ENCODE data around the gene PLCG2. TPM values are rescaled to one million over a fixed set of nuclear protein-coding genes. Genes with fewer than 3 reads are reported as not detected.
"Not testable (repeated sequence)": the region's sequence is repeated elsewhere in the genome, so short reads cannot be mapped to it uniquely, and the experiment has no call there.

The PLCG2 gene
- polyA plus RNA-seq, 2 donors, result 2.3 to 4.4 TPM

DNA sequence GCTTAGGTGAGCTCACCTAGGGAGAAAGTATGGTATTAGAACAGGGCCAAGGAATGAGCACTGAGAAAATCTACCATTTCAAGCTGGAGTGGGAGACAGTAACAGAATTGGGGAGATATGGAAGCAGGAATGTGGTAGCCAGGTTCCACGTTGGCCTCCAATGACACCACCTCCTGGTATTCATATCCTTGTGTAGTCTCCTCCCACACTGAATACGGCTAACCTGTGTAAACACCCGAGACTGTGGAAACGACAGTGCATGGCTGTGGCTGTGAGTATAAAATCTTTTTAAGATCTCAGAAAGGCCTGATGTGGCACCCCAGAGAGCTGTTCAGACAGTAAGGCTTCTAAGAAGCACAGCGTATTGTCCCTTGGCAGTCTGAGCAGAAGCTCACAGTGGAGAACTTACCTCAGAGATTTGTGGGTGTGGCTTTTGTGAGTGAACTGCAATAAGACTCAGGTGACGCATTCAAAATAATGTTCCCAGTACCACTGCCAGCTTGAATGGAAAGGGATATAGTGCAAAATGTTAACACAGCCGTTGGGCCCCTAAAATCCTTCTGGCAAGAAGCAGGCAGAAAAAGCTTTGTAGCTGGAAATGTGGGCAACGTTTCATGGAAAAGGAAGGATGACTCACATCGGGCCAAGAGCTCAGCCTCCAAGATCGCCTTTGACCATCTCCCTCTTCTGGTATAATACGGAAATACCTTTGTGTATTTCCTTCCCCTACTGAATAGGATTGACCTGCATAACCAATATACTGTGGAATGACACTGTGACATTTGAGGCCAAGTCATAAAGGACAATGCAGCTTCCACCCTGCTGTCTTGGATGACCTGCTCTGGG is 217.8 kb downstream of the PLCG2 start:
- WGBS, 2 donors, result 35 to 51% methylated on average over 11 of the region's 11 CpGs
- Histone ChIP-seq H3K27ac (ENCODE audit: low read depth in 2 of 2, low read length in 1 of 2) (peak overlapping the region; percentile 40 to 84), H3K9me3 (ENCODE audit: control insufficient read depth in 2 of 2, insufficient read depth in 1 of 2, low read depth in 1 of 2, low read length in 1 of 2) (peaks cover 0 to 4% of the 10 kb centered on the region in 2 donors), H3K4me1 (ENCODE audit: control insufficient read depth in 2 of 2, insufficient read depth in 2 of 2, low read length in 1 of 2) (peaks cover 0 to 2% of the 10 kb centered on the region in 2 donors), H3K27me3 (ENCODE audit: control insufficient read depth in 1 of 2, insufficient read depth in 2 of 2, low read length in 2 of 2) (no peaks in the 10 kb centered on the region), H3K36me3 (ENCODE audit: control insufficient read depth in 2 of 2, insufficient read depth in 2 of 2, low read length in 1 of 2) (peaks cover 6% of the 10 kb centered on the region in 2 donors), H3K4me3 (ENCODE audit: low read depth in 1 of 2, low read length in 2 of 2) (peak overlapping the region in 1 of 2 donors; percentile 32)

DNA sequence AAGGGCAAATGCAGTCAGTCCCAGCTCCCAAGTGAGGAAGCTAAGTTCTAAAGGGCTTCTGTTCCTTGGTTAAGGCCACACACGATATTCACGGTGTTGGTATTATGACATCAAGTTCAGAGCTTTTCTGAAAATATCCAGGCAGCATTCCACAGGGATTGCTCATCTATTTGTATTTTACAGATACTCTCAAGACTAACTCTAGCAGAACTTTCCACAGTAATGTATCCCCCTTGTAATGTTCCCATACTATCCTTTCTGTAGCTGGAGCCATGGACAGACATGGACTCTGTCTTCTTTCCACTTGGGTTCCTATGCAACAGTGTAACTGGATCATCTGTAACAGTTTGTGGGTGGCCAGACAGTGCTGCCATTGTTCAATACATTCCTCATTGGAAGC is 218.6 kb downstream of the PLCG2 start:
- peaks cover 6% of the 10 kb centered on the region in 2 donors for H3K36me3 ChIP-seq (ENCODE audit: control insufficient read depth in 2 of 2, insufficient read depth in 2 of 2, low read length in 1 of 2)
- peaks cover 0 to 4% of the 10 kb centered on the region in 2 donors for H3K4me1 ChIP-seq (ENCODE audit: control insufficient read depth in 2 of 2, insufficient read depth in 2 of 2, low read length in 1 of 2)
- no peak overlapping the region for H3K4me3 ChIP-seq (ENCODE audit: low read depth in 1 of 2, low read length in 2 of 2)
- peaks cover 0 to 4% of the 10 kb centered on the region in 2 donors for H3K9me3 ChIP-seq (ENCODE audit: control insufficient read depth in 2 of 2, insufficient read depth in 1 of 2, low read depth in 1 of 2, low read length in 1 of 2)
- H3K27ac ChIP-seq (ENCODE audit: low read depth in 2 of 2, low read length in 1 of 2), result peak overlapping the region in 1 of 2 donors; percentile 40
- WGBS, 2 donors, result 27 to 43% methylated on average over 2 of the region's 2 CpGs
- no peaks in the 10 kb centered on the region for H3K27me3 ChIP-seq (ENCODE audit: control insufficient read depth in 1 of 2, insufficient read depth in 2 of 2, low read length in 2 of 2)

DNA sequence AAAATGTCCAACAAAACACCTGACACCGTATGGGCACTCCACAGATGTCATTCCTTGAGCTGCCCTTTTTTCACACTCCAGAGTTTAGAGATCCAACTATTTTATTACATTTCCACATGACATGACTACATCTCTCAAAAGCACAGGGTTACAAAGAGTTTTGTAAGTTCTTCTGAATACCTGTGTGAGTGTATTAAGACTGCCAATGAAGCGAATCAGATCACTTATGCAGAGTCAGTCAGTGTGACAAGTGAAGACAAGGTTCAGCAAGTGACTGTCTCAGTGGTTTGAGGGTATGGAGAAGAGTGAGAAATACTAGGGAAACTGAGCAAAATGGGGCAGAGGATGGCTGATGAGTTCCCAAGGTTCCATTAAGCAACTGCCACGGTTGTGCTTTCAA is 223.7 kb downstream of the PLCG2 start:
- H3K27ac ChIP-seq (ENCODE audit: low read depth in 2 of 2, low read length in 1 of 2), result peak overlapping the region; percentile 36 to 63

DNA sequence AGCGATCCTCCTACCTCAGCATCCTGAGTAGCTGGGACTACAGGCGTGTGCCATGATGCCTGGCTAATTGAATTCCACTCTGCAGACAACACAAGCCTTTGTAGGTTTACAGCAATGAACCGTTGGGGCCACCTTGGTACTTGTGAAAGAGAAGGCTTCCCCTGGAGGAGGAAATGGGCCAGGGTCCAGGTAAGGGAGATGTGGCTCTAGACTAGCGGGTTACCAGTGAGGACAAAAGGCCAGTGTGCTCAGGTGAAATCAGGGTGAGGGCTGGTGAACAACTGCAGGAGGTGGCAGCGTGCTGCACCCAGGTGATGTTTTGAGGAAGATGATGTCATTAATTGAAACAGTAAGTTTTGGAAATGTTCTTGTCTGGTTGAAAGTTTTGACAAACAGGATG is 225.5 kb downstream of the PLCG2 start:
- WGBS, 2 donors, result 87 to 89% methylated on average over 5 of the region's 5 CpGs
- no peaks in the 10 kb centered on the region for H3K27me3 ChIP-seq (ENCODE audit: control insufficient read depth in 1 of 2, insufficient read depth in 2 of 2, low read length in 2 of 2)
- peaks cover 0 to 4% of the 10 kb centered on the region in 2 donors for H3K4me1 ChIP-seq (ENCODE audit: control insufficient read depth in 2 of 2, insufficient read depth in 2 of 2, low read length in 1 of 2)

More for the DNA sequence above, 223.7 kb downstream of the PLCG2 start:
- peaks cover 9% of the 10 kb centered on the region in 2 donors for H3K36me3 ChIP-seq (ENCODE audit: control insufficient read depth in 2 of 2, insufficient read depth in 2 of 2, low read length in 1 of 2)
- H3K27me3 ChIP-seq (ENCODE audit: control insufficient read depth in 1 of 2, insufficient read depth in 2 of 2, low read length in 2 of 2), result no peaks in the 10 kb centered on the region
- no peak overlapping the region for H3K4me3 ChIP-seq (ENCODE audit: low read depth in 1 of 2, low read length in 2 of 2)
- H3K4me1 ChIP-seq (ENCODE audit: control insufficient read depth in 2 of 2, insufficient read depth in 2 of 2, low read length in 1 of 2), result peaks cover 0 to 4% of the 10 kb centered on the region in 2 donors
- peaks cover 0 to 4% of the 10 kb centered on the region in 2 donors for H3K9me3 ChIP-seq (ENCODE audit: control insufficient read depth in 2 of 2, insufficient read depth in 1 of 2, low read depth in 1 of 2, low read length in 1 of 2)
- WGBS, 2 donors, result 66 to 73% methylated on average over 3 of the region's 3 CpGs

DNA sequence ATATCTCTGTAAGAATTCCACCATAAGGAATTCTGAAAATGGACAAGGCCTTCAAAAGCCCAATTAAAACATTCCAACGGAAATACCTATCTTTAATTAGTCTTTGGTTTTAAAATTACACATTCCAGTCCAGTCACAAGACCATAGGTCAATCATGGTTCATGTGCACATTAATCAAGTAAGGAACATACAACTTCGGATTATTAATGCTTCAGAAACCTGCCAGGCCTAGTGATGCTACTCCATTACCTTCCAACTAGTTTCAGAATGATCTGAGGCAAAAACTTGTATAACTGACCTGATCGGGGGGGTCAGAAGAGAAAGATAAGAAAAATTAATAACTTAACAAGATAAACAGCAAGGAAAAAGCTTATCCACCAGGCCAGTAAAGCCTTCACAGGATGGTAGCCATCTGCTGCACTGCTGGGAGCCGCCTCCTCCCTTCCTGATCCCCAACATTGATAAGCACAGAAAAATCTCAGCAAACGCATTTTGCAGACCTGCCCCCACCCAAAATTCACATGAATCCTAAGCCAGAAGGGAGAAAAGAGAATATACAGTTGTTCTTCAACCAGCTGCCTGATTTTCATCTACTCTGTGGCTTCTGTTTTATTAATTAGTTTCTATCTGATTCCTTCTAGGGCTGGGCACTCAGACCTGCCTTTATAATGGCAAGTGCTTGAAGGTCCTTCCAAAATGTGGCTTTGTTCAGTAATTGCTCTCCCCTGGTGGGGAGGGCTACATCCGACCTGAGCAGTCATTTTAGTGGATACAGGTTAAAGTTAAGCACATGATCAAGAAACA is 226.1 kb downstream of the PLCG2 start:
- Histone ChIP-seq H3K4me1 (ENCODE audit: control insufficient read depth in 2 of 2, insufficient read depth in 2 of 2, low read length in 1 of 2) (peaks cover 0 to 4% of the 10 kb centered on the region in 2 donors), H3K9me3 (ENCODE audit: control insufficient read depth in 2 of 2, insufficient read depth in 1 of 2, low read depth in 1 of 2, low read length in 1 of 2) (peaks cover 0 to 4% of the 10 kb centered on the region in 2 donors), H3K36me3 (ENCODE audit: control insufficient read depth in 2 of 2, insufficient read depth in 2 of 2, low read length in 1 of 2) (peaks cover 3% of the 10 kb centered on the region in 2 donors), H3K4me3 (ENCODE audit: low read depth in 1 of 2, low read length in 2 of 2) (no peak overlapping the region), H3K27me3 (ENCODE audit: control insufficient read depth in 1 of 2, insufficient read depth in 2 of 2, low read length in 2 of 2) (no peaks in the 10 kb centered on the region), H3K27ac (ENCODE audit: low read depth in 2 of 2, low read length in 1 of 2) (no peak overlapping the region)
- 75 to 76% methylated on average over 6 of the region's 6 CpGs for WGBS, 2 donors

More for the DNA sequence above, 225.5 kb downstream of the PLCG2 start:
- H3K9me3 ChIP-seq (ENCODE audit: control insufficient read depth in 2 of 2, insufficient read depth in 1 of 2, low read depth in 1 of 2, low read length in 1 of 2), result peaks cover 0 to 4% of the 10 kb centered on the region in 2 donors
- H3K27ac ChIP-seq (ENCODE audit: low read depth in 2 of 2, low read length in 1 of 2), result no peak overlapping the region
- no peak overlapping the region for H3K4me3 ChIP-seq (ENCODE audit: low read depth in 1 of 2, low read length in 2 of 2)
- peaks cover 5 to 8% of the 10 kb centered on the region in 2 donors for H3K36me3 ChIP-seq (ENCODE audit: control insufficient read depth in 2 of 2, insufficient read depth in 2 of 2, low read length in 1 of 2)

DNA sequence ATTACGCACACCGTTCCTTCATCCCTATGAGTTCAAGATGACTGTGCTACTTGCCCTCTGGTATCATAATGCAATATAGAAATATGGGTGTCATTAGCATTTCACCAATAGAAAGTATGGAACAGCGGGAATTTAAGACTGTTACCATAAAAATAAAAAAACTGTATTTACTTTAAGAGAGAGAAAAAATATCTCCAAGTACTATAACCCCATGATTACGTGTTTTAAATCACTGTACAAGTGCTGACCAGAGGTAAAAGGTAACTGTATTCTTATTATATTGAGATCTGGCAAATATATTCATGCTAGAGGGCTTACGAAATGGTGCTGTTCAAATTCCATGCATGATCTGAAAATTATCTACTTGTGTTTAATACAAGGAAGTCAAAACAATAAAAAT is 226.9 kb downstream of the PLCG2 start:
- H3K27me3 ChIP-seq (ENCODE audit: control insufficient read depth in 1 of 2, insufficient read depth in 2 of 2, low read length in 2 of 2), result no peaks in the 10 kb centered on the region
- peaks cover 3% of the 10 kb centered on the region in 2 donors for H3K36me3 ChIP-seq (ENCODE audit: control insufficient read depth in 2 of 2, insufficient read depth in 2 of 2, low read length in 1 of 2)
- peaks cover 0 to 4% of the 10 kb centered on the region in 2 donors for H3K4me1 ChIP-seq (ENCODE audit: control insufficient read depth in 2 of 2, insufficient read depth in 2 of 2, low read length in 1 of 2)
- H3K9me3 ChIP-seq (ENCODE audit: control insufficient read depth in 2 of 2, insufficient read depth in 1 of 2, low read depth in 1 of 2, low read length in 1 of 2), result peaks cover 0 to 4% of the 10 kb centered on the region in 2 donors
- H3K4me3 ChIP-seq (ENCODE audit: low read depth in 1 of 2, low read length in 2 of 2), result no peak overlapping the region
- no peak overlapping the region for H3K27ac ChIP-seq (ENCODE audit: low read depth in 2 of 2, low read length in 1 of 2)
- 90 to 96% methylated on average over 5 of the region's 5 CpGs for WGBS, 2 donors

DNA sequence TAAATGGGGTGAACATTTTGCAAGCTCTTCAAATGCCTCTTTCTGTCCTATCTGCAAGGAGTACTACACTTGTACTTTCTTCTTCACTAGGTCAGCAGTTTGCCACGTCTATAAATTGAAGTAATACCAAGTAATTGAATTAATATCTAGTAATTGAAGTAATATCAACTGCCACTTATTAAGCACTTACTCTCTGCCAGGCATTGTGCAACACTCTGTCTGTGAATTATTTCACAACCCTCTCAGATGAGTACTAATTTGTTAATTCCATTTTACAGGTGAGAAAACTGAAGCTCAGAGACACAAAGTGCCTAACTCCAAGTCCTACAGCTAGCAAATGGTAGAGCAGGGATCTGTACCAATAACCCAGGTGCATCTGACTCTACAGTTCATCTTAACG is 228.1 kb downstream of the PLCG2 start:
- WGBS, 2 donors, result 81 to 84% methylated on average over 2 of the region's 2 CpGs
- Histone ChIP-seq H3K4me3 (ENCODE audit: low read depth in 1 of 2, low read length in 2 of 2) (no peak overlapping the region), H3K27me3 (ENCODE audit: control insufficient read depth in 1 of 2, insufficient read depth in 2 of 2, low read length in 2 of 2) (no peaks in the 10 kb centered on the region), H3K27ac (ENCODE audit: low read depth in 2 of 2, low read length in 1 of 2) (no peak overlapping the region), H3K36me3 (ENCODE audit: control insufficient read depth in 2 of 2, insufficient read depth in 2 of 2, low read length in 1 of 2) (peaks cover 3% of the 10 kb centered on the region in 2 donors), H3K9me3 (ENCODE audit: control insufficient read depth in 2 of 2, insufficient read depth in 1 of 2, low read depth in 1 of 2, low read length in 1 of 2) (peaks cover 0 to 7% of the 10 kb centered on the region in 2 donors), H3K4me1 (ENCODE audit: control insufficient read depth in 2 of 2, insufficient read depth in 2 of 2, low read length in 1 of 2) (peaks cover 0 to 3% of the 10 kb centered on the region in 2 donors)

DNA sequence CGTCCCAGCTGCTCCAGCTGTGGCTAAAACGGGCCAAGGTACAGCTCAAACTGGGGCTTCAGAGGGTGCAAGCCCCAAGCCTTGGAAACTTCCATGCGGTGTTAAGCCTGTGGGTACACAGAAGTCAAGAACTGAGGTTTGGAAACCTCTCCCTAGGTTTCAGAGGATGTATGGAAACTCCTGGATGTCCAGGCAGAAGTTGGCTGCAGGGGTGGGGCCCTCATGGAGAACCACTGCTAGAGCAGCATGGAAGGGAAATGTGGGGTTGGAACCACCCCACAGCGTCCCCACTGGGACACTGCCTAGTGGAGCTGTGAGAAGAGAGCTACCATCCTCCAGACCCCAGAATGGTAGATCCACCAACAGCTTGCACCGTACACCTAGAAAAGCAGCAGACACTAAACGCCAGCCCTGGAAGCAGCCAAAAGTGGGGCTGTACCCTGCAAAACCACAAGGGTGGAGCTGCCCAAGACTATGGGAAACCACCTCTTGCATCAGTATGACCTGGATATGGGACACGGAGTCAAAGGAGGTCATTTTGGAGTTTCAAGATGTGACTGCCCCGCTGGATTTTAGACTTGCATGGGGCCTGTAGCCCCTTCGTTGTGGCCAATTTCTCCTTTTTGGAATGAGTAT is 230.0 kb downstream of the PLCG2 start:
- no peak overlapping the region for H3K4me3 ChIP-seq (ENCODE audit: low read depth in 1 of 2, low read length in 2 of 2)
- peaks cover 0 to 7% of the 10 kb centered on the region in 2 donors for H3K9me3 ChIP-seq (ENCODE audit: control insufficient read depth in 2 of 2, insufficient read depth in 1 of 2, low read depth in 1 of 2, low read length in 1 of 2)
- 94 to 95% methylated on average over 9 of the region's 9 CpGs for WGBS, 2 donors
- peaks cover 2 to 3% of the 10 kb centered on the region in 2 donors for H3K36me3 ChIP-seq (ENCODE audit: control insufficient read depth in 2 of 2, insufficient read depth in 2 of 2, low read length in 1 of 2)
- no peak overlapping the region for H3K27ac ChIP-seq (ENCODE audit: low read depth in 2 of 2, low read length in 1 of 2)
- H3K27me3 ChIP-seq (ENCODE audit: control insufficient read depth in 1 of 2, insufficient read depth in 2 of 2, low read length in 2 of 2), result no peaks in the 10 kb centered on the region
- peaks cover 0 to 3% of the 10 kb centered on the region in 2 donors for H3K4me1 ChIP-seq (ENCODE audit: control insufficient read depth in 2 of 2, insufficient read depth in 2 of 2, low read length in 1 of 2)

DNA sequence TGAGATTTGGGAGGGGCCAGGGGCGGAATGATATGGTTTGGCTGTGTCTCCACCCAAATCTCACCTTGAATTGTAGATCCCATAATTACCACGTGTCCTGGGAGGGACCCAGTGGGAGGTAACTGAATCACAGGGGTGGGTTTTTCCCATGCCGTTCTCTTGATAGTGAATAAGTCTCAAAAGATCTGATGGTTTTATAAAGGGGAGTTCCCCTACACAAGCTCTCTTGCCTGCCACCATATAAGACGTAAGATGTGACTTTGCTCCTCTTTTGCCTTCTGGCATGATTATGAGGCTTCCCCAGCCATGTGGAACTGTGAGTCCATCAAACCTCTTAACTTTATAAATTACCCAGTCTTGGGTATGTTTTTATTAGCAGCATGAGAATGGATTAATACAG is 230.7 kb downstream of the PLCG2 start:
- not testable (repeated sequence) for H3K27me3 ChIP-seq (ENCODE audit: control insufficient read depth in 1 of 2, insufficient read depth in 2 of 2, low read length in 2 of 2); H3K4me3 ChIP-seq (ENCODE audit: low read depth in 1 of 2, low read length in 2 of 2); H3K36me3 ChIP-seq (ENCODE audit: control insufficient read depth in 2 of 2, insufficient read depth in 2 of 2, low read length in 1 of 2); H3K27ac ChIP-seq (ENCODE audit: low read depth in 2 of 2, low read length in 1 of 2); H3K9me3 ChIP-seq (ENCODE audit: control insufficient read depth in 2 of 2, insufficient read depth in 1 of 2, low read depth in 1 of 2, low read length in 1 of 2); H3K4me1 ChIP-seq (ENCODE audit: control insufficient read depth in 2 of 2, insufficient read depth in 2 of 2, low read length in 1 of 2)
- WGBS, 2 donors, result 78 to 79% methylated on average over 4 of the region's 4 CpGs
